SK-N-SH (cell line): Measurements from ENCODE around the gene STRBP. TPM values are rescaled to one million over a fixed set of nuclear protein-coding genes. Genes with fewer than 3 reads are reported as not detected.

Source experiments
- CTCF ChIP-seq: fragments of 200-600 bp; sonication (generic); IDR thresholded peaks from 2 replicates; pipeline ENCODE4 v1.6.1; 2017; ENCODE audit warnings: antibody characterized with exemption, mild to moderate bottlenecking, moderate library complexity
- ELF1 ChIP-seq: IDR thresholded peaks from 2 replicates; pipeline ENCODE4 v1.4.0; 2012
- EP300 ChIP-seq, 2 experiments: IDR thresholded peaks; 2 replicates each; pipeline versions ENCODE4 v1.4.0 to v1.6.1; 2012; ENCODE audit warnings: borderline replicate concordance in 1 of 2, low read depth in 1 of 2, low read length in 1 of 2
- GATA2 ChIP-seq: sonication (generic); formaldehyde crosslinking; IDR thresholded peaks from 2 replicates; pipeline ENCODE4 v1.5.0; 2020; ENCODE audit warnings: mild to moderate bottlenecking, missing genetic modification reagents
- MAX ChIP-seq: IDR thresholded peaks from 2 replicates; pipeline ENCODE4 v1.4.0; 2012; ENCODE audit warnings: low read depth
- NRF1 ChIP-seq: IDR thresholded peaks from 2 replicates; pipeline ENCODE4 v1.6.1; 2012; ENCODE audit warnings: low read depth, mild to moderate bottlenecking, low read length
- RAD21 ChIP-seq: IDR thresholded peaks from 2 replicates; pipeline ENCODE4 v1.6.1; 2012; ENCODE audit warnings: mild to moderate bottlenecking, low read length
- RCOR1 ChIP-seq: fragments of 150-350 bp; IDR thresholded peaks from 2 replicates; pipeline ENCODE4 v1.6.1; 2017; ENCODE audit warnings: antibody characterized with exemption, low read length
- REST ChIP-seq: IDR thresholded peaks from 2 replicates; pipeline ENCODE4 v1.6.1; 2012; ENCODE audit warnings: mild to moderate bottlenecking, low read depth, low read length, moderate library complexity
- TAF1 ChIP-seq: IDR thresholded peaks from 2 replicates; pipeline ENCODE4 v1.6.1; 2012; ENCODE audit warnings: low read depth, mild to moderate bottlenecking, low read length, moderate library complexity, borderline replicate concordance
- USF2 ChIP-seq: fragments of 150-350 bp; IDR thresholded peaks from 2 replicates; pipeline ENCODE4 v1.6.1; 2017; ENCODE audit warnings: antibody characterized with exemption, low read length, low read depth, borderline replicate concordance
- ZBTB33 ChIP-seq: IDR thresholded peaks from 2 replicates; pipeline ENCODE4 v1.4.0; 2012; ENCODE audit warnings: low read depth, borderline replicate concordance
- polyA plus RNA-seq, 3 experiments: library from polyadenylated mRNA; depleted of rRNA; stranded (reverse); fragments of >200 nt; gene quantifications; 2 replicates each; pipeline ENCODE4 v1.2.3, GENCODE V29; 2012

STRBP gene
- polyA plus RNA-seq, 1 of the 3 experiments (the other 2 are of a cell fraction), result 5.9 TPM

- TF ChIP-seq GATA2 (CRISPR knock-in tag) (no peak), TAF1 (no peak), MAX (no peak), ELF1 (peak; percentile 69), USF2 (no peak), RAD21 (no peak), ZBTB33 (no peak), REST (no peak), EP300 (IDR thresholded peaks at IDR 0.05; ENCODE audit: borderline replicate concordance in 1 of 2, low read depth in 1 of 2, low read length in 1 of 2) (peak; percentile 61 to 82; a peak in 3 of 4 replicates), NRF1 (no peak), CTCF (no peak), RCOR1 (no peak)
- TF ChIP-seq, all 33 proteins: peak for 11
Observed at GRCh38 chr9:123073991-123074422, 194.4 kb downstream of the STRBP start (continued).
